ENCODE measurements around the gene MDM2. TPM values are rescaled to one million over a fixed set of nuclear protein-coding genes. Genes with fewer than 3 reads are reported as not detected.

The MDM2 gene
- total and polyA plus RNA-seq, 2 of the 13 experiments (the other 11 are each of a cell fraction or from before 2014, with no cell fraction given), result 29.3 to 314 TPM

DNA sequence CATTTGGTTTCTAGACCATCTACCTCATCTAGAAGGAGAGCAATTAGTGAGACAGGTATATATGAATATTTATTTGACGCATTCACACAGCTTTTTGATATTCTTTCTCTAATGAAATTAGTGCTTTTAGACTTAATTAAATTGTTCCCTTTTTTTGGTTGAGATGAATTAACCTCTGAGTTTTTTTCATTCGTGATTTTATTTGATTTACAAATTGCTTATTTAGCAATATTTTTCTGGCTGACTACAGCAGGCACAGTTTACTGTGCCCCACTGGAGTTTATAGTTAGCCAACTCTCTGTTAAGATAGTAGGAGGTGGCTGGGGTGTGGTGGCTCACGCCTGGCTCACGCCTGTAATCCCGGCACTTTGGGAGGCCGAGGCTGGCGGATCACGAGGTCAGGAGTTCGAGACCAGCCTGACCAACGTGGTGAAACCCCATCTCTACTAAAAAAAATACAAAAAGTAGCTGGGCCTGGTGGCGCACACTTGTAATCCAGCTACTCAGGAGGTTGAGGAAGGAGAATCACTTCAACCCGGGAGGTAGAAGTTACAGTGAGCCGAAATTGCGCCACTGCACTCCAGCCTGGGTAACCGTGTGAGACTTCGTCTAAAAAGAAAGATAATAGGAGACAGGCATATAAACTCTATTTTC, 16.7 kb downstream of the MDM2 start:
- H3K9me3 ChIP-seq (ENCODE audit: low read length), result no peaks in the 10 kb centered on the region
- no peaks in the 10 kb centered on the region for H3K27me3 ChIP-seq (ENCODE audit: control insufficient read depth in 1 of 2, insufficient read depth in 2 of 2, low read length in 2 of 2)
- peaks cover 29% of the 10 kb centered on the region for H4K20me1 ChIP-seq (ENCODE audit: insufficient read depth, low read length)
- no peak overlapping the region for H3K27ac ChIP-seq (ENCODE audit: extremely low read length, insufficient read depth, low read length)
- H3K9ac ChIP-seq (ENCODE audit: insufficient read depth, low read depth, low read length), result no peak overlapping the region
- no TSS peak for BruUV-seq (replicated peaks)
- intact Hi-C loops (cut with micrococcal nuclease; ENCODE audit: unreplicated experiment), result no loop called here
- in situ Hi-C loops (cut with HindIII; ENCODE audit: extremely low pct_ligation_motif_present, low pct_unique_long_range_greater_than_20kb), result no loop called here
- 97% methylated on average over 16 of the region's 16 CpGs for WGBS (ENCODE audit: low lambda C conversion rate)
- H3K4me1 ChIP-seq (ENCODE audit: insufficient read depth, low read length), result peaks cover 33% of the 10 kb centered on the region
- H3K4me2 ChIP-seq (ENCODE audit: low read depth, low read length), result no peak overlapping the region
- peaks cover 17 to 73% of the 10 kb centered on the region in 2 experiments for H3K36me3 ChIP-seq (replicated peaks in 1 of 2; ENCODE audit: control insufficient read depth in 1 of 2, insufficient read depth in 2 of 2, low read length in 2 of 2)
- ChIA-PET CTCF (ENCODE audit: low intra/inter-chr PET ratio, low total read pairs) (no interaction called here), POLR2A (no interaction called here)
- no peak for ATAC-seq
- TF ChIP-seq TSC22D2 (CRISPR knock-in tag; IDR thresholded peaks at IDR 0.05; ENCODE audit: borderline replicate concordance) (no peak), CHCHD3 (CRISPR knock-in tag; IDR thresholded peaks at IDR 0.05) (no peak), NR2F6 (IDR thresholded peaks at IDR 0.05) (no peak), NR2F6 (CRISPR knock-in tag; IDR thresholded peaks at IDR 0.05) (no peak), ZNF691 (CRISPR knock-in tag; IDR thresholded peaks at IDR 0.05; ENCODE audit: borderline replicate concordance, low read depth) (no peak), ZNF432 (CRISPR knock-in tag; IDR thresholded peaks at IDR 0.05; ENCODE audit: borderline replicate concordance) (no peak), ZNF503 (CRISPR knock-in tag; IDR thresholded peaks at IDR 0.05) (no peak), MAFF (IDR thresholded peaks at IDR 0.05; ENCODE audit: low read depth, low read length) (peak; percentile 88), MAFK (conservative IDR thresholded peaks at IDR 0.05 in 1 of 2, IDR thresholded peaks at IDR 0.05 in 1 of 2; ENCODE audit: low read length in 2 of 2) (peak; percentile 87 to 88), PAF1 (CRISPR knock-in tag; IDR thresholded peaks at IDR 0.05) (no peak)
- TF ChIP-seq, protein P1, sequence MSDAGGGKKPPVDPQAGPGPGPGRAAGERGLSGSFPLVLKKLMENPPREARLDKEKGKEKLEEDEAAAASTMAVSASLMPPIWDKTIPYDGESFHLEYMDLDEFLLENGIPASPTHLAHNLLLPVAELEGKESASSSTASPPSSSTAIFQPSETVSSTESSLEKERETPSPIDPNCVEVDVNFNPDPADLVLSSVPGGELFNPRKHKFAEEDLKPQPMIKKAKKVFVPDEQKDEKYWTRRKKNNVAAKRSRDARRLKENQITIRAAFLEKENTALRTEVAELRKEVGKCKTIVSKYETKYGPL (CRISPR knock-in tag; IDR thresholded peaks at IDR 0.05), result no peak
- H3K79me2 ChIP-seq (ENCODE audit: insufficient read depth, low read length), result peaks cover 39% of the 10 kb centered on the region
- FAIRE-seq, result no peak
- H3K4me3 ChIP-seq (replicated peaks in 1 of 3; ENCODE audit: insufficient read depth in 1 of 3, low read depth in 2 of 3, low read length in 3 of 3), result no peak overlapping the region
- DNase-seq (ENCODE audit: low spot score), result no peak
- no peak overlapping the region for H2AFZ ChIP-seq (ENCODE audit: low read length)

Data from HepG2 (cell line).